Common myeloid progenitor, CD34-positive (primary cell): ENCODE measurements around the gene MAPT.

Source experiments
- CTCF ChIA-PET: fragments of 350-600 bp; sonication (Branson Sonifier 250); formaldehyde crosslinking; loops from one replicate; lab custom pipeline; 2021; ENCODE audit warnings: antibody characterized with exemption; lab: Charles Lee
- POLR2A ChIA-PET: fragments of 350-600 bp; sonication (Branson Sonifier 250); formaldehyde crosslinking; loops from one replicate; lab custom pipeline; 2021; ENCODE audit warnings: antibody characterized with exemption; lab: Charles Lee
- DNase-seq, 3 donors: peaks; one replicate each; pipeline versions ENCODE4 v3.0.0 to v3.0.0-alpha.2; 2013
- H3K27ac ChIP-seq, 2 experiments: 1 replicate in 1 of 2; 2 replicates in 1 of 2; pipeline ENCODE4 v1.7.0; 2013; ENCODE audit warnings: inconsistent platforms in 2 of 2, low read length in 2 of 2, mild to moderate bottlenecking in 2 of 2, low read depth in 1 of 2, moderate library complexity in 1 of 2; ENCODE audit not compliant: severe bottlenecking in 2 of 2, insufficient read depth in 1 of 2, poor library complexity in 1 of 2
- H3K27me3 ChIP-seq, 5 experiments: replicated peaks in 2 of 5; 1 replicate in 3 of 5; 2 replicates in 2 of 5; pipeline versions ENCODE4 v1.6.1 to v1.7.0; 2013; ENCODE audit warnings: low read length in 4 of 5, mild to moderate bottlenecking in 2 of 5, moderate library complexity in 2 of 5, inconsistent platforms in 1 of 5; ENCODE audit not compliant: insufficient read depth in 5 of 5, control insufficient read depth in 4 of 5
- H3K36me3 ChIP-seq, 4 experiments: 1 replicate in 2 of 4; 2 replicates in 2 of 4; pipeline versions ENCODE4 v1.6.1 to v1.7.0; 2013; ENCODE audit warnings: low read length in 3 of 4, control low read depth in 1 of 4, mild to moderate bottlenecking in 1 of 4; ENCODE audit not compliant: control insufficient read depth in 4 of 4, insufficient read depth in 4 of 4
- H3K4me1 ChIP-seq, 4 experiments: 1 replicate in 3 of 4; 2 replicates in 1 of 4; pipeline versions ENCODE4 v1.6.1 to v1.7.1; 2013; ENCODE audit warnings: low read length in 3 of 4, mild to moderate bottlenecking in 3 of 4, control low read depth in 1 of 4, inconsistent platforms in 1 of 4, moderate library complexity in 1 of 4; ENCODE audit not compliant: control insufficient read depth in 4 of 4, insufficient read depth in 4 of 4; ENCODE audit errors: control extremely low read depth in 1 of 4
- H3K4me3 ChIP-seq, 7 experiments: 1 replicate in 4 of 7; 2 replicates in 3 of 7; pipeline versions ENCODE4 v1.5.1 to v1.7.0; 2013; ENCODE audit warnings: mild to moderate bottlenecking in 7 of 7, low read length in 6 of 7, moderate library complexity in 6 of 7, inconsistent platforms in 2 of 7, low read depth in 2 of 7, control low read depth in 1 of 7; ENCODE audit not compliant: insufficient read depth in 4 of 7, control insufficient read depth in 1 of 7; ENCODE audit errors: extremely low read depth in 1 of 7
- H3K9me3 ChIP-seq, 5 experiments: 1 replicate in 4 of 5; 2 replicates in 1 of 5; pipeline versions ENCODE4 v1.6.1 to v1.7.1; 2013; ENCODE audit warnings: low read length in 4 of 5, mild to moderate bottlenecking in 2 of 5, inconsistent platforms in 1 of 5, low read depth in 1 of 5, moderate library complexity in 1 of 5; ENCODE audit not compliant: control insufficient read depth in 4 of 5, insufficient read depth in 2 of 5; ENCODE audit errors: control extremely low read depth in 1 of 5
- WGBS: methylation state at CpG from one replicate; pipeline ENCODE4 v1.1.5; 2013; ENCODE audit not compliant: insufficient coverage; 5-methylcytosine and 5-hydroxymethylcytosine counted together

Gene MAPT

DNA sequence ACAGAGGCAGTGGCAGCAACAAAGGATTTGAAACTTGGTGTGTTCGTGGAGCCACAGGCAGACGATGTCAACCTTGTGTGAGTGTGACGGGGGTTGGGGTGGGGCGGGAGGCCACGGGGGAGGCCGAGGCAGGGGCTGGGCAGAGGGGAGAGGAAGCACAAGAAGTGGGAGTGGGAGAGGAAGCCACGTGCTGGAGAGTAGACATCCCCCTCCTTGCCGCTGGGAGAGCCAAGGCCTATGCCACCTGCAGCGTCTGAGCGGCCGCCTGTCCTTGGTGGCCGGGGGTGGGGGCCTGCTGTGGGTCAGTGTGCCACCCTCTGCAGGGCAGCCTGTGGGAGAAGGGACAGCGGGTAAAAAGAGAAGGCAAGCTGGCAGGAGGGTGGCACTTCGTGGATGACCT, 130.2 kb downstream of the MAPT start:
- Histone ChIP-seq H3K9me3 (no peaks in the 10 kb centered on the region), H3K4me1 (peaks cover 0 to 16% (median 6%) of the 10 kb centered on the region in 4 experiments), H3K27ac (no peak overlapping the region), H3K36me3 (peaks cover 0 to 44% (median 15%) of the 10 kb centered on the region in 4 experiments), H3K4me3 (no peak overlapping the region), H3K27me3 (no peaks in the 10 kb centered on the region)
- 91% methylated on average over 13 of the region's 14 CpGs for WGBS
- no peak for DNase-seq
- CTCF ChIA-PET: no interaction called here
- POLR2A ChIA-PET: no interaction called here

DNA sequence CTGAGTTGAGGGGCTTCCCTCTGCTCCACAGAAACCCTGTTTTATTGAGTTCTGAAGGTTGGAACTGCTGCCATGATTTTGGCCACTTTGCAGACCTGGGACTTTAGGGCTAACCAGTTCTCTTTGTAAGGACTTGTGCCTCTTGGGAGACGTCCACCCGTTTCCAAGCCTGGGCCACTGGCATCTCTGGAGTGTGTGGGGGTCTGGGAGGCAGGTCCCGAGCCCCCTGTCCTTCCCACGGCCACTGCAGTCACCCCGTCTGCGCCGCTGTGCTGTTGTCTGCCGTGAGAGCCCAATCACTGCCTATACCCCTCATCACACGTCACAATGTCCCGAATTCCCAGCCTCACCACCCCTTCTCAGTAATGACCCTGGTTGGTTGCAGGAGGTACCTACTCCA, 130.7 kb downstream of the MAPT start:
- DNase-seq: no peak
- Histone ChIP-seq H3K27me3 (no peaks in the 10 kb centered on the region), H3K4me1 (peaks cover 0 to 16% (median 6%) of the 10 kb centered on the region in 4 experiments), H3K36me3 (peaks cover 0 to 45% (median 16%) of the 10 kb centered on the region in 4 experiments), H3K4me3 (no peak overlapping the region), H3K27ac (no peak overlapping the region), H3K9me3 (no peaks in the 10 kb centered on the region)
- ChIA-PET CTCF (no interaction called here), POLR2A (no interaction called here)
- 95% methylated on average over 4 of the region's 10 CpGs for WGBS

DNA sequence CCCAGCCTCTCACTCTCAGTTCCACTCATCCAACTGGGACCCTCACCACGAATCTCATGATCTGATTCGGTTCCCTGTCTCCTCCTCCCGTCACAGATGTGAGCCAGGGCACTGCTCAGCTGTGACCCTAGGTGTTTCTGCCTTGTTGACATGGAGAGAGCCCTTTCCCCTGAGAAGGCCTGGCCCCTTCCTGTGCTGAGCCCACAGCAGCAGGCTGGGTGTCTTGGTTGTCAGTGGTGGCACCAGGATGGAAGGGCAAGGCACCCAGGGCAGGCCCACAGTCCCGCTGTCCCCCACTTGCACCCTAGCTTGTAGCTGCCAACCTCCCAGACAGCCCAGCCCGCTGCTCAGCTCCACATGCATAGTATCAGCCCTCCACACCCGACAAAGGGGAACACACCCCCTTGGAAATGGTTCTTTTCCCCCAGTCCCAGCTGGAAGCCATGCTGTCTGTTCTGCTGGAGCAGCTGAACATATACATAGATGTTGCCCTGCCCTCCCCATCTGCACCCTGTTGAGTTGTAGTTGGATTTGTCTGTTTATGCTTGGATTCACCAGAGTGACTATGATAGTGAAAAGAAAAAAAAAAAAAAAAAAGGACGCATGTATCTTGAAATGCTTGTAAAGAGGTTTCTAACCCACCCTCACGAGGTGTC, 131.3 kb downstream of the MAPT start:
- Histone ChIP-seq H3K4me3 (no peak overlapping the region), H3K27me3 (no peaks in the 10 kb centered on the region), H3K4me1 (peaks cover 0 to 16% (median 5%) of the 10 kb centered on the region in 4 experiments), H3K9me3 (no peaks in the 10 kb centered on the region), H3K36me3 (peaks cover 0 to 50% (median 22%) of the 10 kb centered on the region in 4 experiments), H3K27ac (no peak overlapping the region)
- CTCF ChIA-PET: no interaction called here
- WGBS: 96% methylated on average over 4 of the region's 8 CpGs
- POLR2A ChIA-PET: no interaction called here
- no peak for DNase-seq

DNA sequence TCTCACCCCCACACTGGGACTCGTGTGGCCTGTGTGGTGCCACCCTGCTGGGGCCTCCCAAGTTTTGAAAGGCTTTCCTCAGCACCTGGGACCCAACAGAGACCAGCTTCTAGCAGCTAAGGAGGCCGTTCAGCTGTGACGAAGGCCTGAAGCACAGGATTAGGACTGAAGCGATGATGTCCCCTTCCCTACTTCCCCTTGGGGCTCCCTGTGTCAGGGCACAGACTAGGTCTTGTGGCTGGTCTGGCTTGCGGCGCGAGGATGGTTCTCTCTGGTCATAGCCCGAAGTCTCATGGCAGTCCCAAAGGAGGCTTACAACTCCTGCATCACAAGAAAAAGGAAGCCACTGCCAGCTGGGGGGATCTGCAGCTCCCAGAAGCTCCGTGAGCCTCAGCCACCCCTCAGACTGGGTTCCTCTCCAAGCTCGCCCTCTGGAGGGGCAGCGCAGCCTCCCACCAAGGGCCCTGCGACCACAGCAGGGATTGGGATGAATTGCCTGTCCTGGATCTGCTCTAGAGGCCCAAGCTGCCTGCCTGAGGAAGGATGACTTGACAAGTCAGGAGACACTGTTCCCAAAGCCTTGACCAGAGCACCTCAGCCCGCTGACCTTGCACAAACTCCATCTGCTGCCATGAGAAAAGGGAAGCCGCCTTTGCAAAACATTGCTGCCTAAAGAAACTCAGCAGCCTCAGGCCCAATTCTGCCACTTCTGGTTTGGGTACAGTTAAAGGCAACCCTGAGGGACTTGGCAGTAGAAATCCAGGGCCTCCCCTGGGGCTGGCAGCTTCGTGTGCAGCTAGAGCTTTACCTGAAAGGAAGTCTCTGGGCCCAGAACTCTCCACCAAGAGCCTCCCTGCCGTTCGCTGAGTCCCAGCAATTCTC, 132.1 kb downstream of the MAPT start:
- POLR2A ChIA-PET: no interaction called here
- 77% methylated on average over 14 of the region's 17 CpGs for WGBS
- no peaks in the 10 kb centered on the region for H3K27me3 ChIP-seq
- H3K4me1 ChIP-seq: peaks cover 0 to 16% (median 5%) of the 10 kb centered on the region in 4 experiments
- no peak overlapping the region for H3K4me3 ChIP-seq
- DNase-seq: peak in 1 of 3 donors; percentile 8
- H3K36me3 ChIP-seq: peaks cover 2 to 58% (median 29%) of the 10 kb centered on the region in 4 experiments
- no peaks in the 10 kb centered on the region for H3K9me3 ChIP-seq
- peak overlapping the region in 1 of 2 experiments; percentile 46 for H3K27ac ChIP-seq
- CTCF ChIA-PET: no interaction called here

DNA sequence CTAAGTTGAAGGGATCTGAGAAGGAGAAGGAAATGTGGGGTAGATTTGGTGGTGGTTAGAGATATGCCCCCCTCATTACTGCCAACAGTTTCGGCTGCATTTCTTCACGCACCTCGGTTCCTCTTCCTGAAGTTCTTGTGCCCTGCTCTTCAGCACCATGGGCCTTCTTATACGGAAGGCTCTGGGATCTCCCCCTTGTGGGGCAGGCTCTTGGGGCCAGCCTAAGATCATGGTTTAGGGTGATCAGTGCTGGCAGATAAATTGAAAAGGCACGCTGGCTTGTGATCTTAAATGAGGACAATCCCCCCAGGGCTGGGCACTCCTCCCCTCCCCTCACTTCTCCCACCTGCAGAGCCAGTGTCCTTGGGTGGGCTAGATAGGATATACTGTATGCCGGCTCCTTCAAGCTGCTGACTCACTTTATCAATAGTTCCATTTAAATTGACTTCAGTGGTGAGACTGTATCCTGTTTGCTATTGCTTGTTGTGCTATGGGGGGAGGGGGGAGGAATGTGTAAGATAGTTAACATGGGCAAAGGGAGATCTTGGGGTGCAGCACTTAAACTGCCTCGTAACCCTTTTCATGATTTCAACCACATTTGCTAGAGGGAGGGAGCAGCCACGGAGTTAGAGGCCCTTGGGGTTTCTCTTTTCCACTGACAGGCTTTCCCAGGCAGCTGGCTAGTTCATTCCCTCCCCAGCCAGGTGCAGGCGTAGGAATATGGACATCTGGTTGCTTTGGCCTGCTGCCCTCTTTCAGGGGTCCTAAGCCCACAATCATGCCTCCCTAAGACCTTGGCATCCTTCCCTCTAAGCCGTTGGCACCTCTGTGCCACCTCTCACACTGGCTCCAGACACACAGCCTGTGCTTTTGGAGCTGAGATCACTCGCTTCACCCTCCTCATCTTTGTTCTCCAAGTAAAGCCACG, 133.0 kb downstream of the MAPT start:
- Histone ChIP-seq H3K36me3 (peaks cover 4 to 66% (median 38%) of the 10 kb centered on the region in 4 experiments), H3K27me3 (no peaks in the 10 kb centered on the region), H3K9me3 (no peaks in the 10 kb centered on the region), H3K4me3 (no peak overlapping the region), H3K4me1 (peaks cover 0 to 16% (median 5%) of the 10 kb centered on the region in 4 experiments), H3K27ac (peak overlapping the region in 1 of 2 experiments; percentile 46)
- CTCF ChIA-PET: interaction anchor here (1.9 kb wide), 1 partner anchor 16 kb away, joined by 8 read pairs; no protein-coding TSS in a partner anchor
- peak in 1 of 3 donors; percentile 45 for DNase-seq
- POLR2A ChIA-PET: interaction anchor here (0.7 kb wide), 1 partner anchor 18 kb away, joined by 3 read pairs; no protein-coding TSS in a partner anchor
- WGBS: 45% methylated on average over 10 of the region's 12 CpGs

GRCh38 chr17:46027976-46028325, 133.6 kb downstream of the MAPT start:
- POLR2A ChIA-PET: no interaction called here
- peaks cover 4 to 73% (median 44%) of the 10 kb centered on the region in 4 experiments for H3K36me3 ChIP-seq
- WGBS: 88% methylated on average over 4 of the region's 4 CpGs
- H3K27ac ChIP-seq: no peak overlapping the region
- no peak overlapping the region for H3K4me3 ChIP-seq
- no peaks in the 10 kb centered on the region for H3K9me3 ChIP-seq
- H3K4me1 ChIP-seq: peaks cover 0 to 16% (median 5%) of the 10 kb centered on the region in 4 experiments
- CTCF ChIA-PET: interaction anchor here (0.9 to 1.9 kb wide), 3 partner anchors 12 to 160 kb away, joined by 3 to 8 read pairs (median 4); no protein-coding TSS in a partner anchor
- H3K27me3 ChIP-seq: no peaks in the 10 kb centered on the region
- no peak for DNase-seq
